ENCODE measurements around the gene OSBPL3.

OSBPL3 gene

DNA sequence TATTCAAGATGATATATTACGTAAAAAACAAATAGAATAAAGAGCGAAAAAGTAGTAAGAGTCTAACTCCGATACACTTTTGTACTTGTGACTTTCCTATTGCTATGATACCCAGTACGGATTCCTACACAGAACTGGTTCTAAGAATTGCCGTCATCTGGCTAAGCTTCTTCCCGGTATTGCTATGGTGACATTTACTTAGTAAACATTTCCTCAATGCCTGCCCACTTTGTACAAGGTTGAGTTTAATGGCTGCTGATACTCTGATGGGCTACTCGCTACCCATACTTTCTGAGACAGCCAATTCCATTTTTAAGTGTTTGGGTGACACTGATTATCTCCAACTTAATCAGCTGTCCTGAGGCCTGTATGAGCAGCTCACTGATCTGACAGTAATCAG lies 55.6 kb downstream of the OSBPL3 start:
- no peak for ATAC-seq
- H3K4me3 Mint-ChIP-seq, result no peak overlapping the region
- H3K9me3 Mint-ChIP-seq, result no peaks in the 10 kb centered on the region
- H3K27ac Mint-ChIP-seq, result no peak overlapping the region
- no peaks in the 10 kb centered on the region for H3K27me3 Mint-ChIP-seq
- no peaks in the 10 kb centered on the region for H3K36me3 Mint-ChIP-seq
- H3K4me1 Mint-ChIP-seq, result peaks cover 63% of the 10 kb centered on the region

DNA sequence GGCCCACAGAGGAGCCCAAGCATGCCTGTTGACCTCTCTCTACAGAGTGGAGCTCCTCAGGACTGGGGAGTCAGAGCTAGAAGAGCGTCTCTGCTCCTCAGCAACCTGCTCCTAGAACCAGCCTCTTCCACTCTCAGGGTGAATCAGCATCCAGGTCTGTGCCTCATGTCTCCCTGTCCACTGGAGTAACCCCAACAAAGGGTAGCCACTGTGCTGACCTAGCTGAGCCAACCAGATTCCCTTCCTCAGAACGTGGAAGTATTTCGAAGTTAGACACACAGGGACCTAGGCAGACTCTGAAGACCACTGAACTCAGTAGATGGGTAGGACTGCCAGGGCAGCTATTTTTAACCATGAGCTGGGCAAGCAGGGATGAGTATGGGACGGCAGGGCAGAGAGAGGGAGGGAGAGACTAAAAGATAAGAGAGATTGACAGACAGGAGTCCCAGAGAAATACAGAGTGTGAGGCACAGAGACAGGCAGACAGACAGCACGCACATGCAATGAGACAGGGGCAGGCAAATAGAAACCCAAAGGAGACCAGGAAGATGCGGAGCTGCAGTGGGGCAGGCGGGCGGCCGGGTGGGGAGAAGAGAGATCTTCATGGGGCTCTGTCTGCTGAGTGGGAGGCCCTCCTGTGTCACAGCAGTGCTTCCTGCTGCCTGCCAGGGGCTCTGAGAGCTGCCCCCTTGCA lies 56.7 kb downstream of the OSBPL3 start:
- Mint-ChIP-seq H3K27ac (peak overlapping the region; percentile 60), H3K4me1 (peaks cover 69% of the 10 kb centered on the region), H3K4me3 (no peak overlapping the region), H3K27me3 (no peaks in the 10 kb centered on the region), H3K9me3 (no peaks in the 10 kb centered on the region), H3K36me3 (no peaks in the 10 kb centered on the region)
- no peak for ATAC-seq

GRCh38 chr7:24922099-24922773 lies 57.7 kb downstream of the OSBPL3 start:
- H3K4me3 Mint-ChIP-seq, result no peak overlapping the region
- H3K27ac Mint-ChIP-seq, result peak overlapping the region; percentile 60

DNA sequence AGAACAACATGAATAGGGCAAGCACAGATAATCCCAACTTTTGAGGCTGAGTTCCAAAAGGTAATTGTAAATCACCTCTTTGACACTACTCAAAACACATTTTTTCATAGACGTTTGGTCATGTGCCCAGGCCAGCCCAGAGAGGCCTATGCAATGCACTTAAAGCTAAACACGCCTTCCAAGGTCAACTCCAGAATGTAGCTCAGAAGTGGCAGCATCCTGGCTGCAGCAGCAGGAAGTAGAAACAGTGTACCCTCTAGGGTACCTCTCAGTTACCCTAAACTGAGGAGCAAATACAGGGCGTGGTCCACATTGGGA lies 58.7 kb downstream of the OSBPL3 start:
- no peak for ATAC-seq
- H3K4me3 Mint-ChIP-seq, result no peak overlapping the region
- no peaks in the 10 kb centered on the region for H3K9me3 Mint-ChIP-seq
- no peaks in the 10 kb centered on the region for H3K27me3 Mint-ChIP-seq
- peak overlapping the region; percentile 60 for H3K27ac Mint-ChIP-seq
- peaks cover 4% of the 10 kb centered on the region for H3K36me3 Mint-ChIP-seq
- H3K4me1 Mint-ChIP-seq, result peaks cover 78% of the 10 kb centered on the region

More at GRCh38 chr7:24922099-24922773, 57.7 kb downstream of the OSBPL3 start:
- ATAC-seq, result no peak
- Mint-ChIP-seq H3K27me3 (no peaks in the 10 kb centered on the region), H3K4me1 (peaks cover 75% of the 10 kb centered on the region), H3K9me3 (no peaks in the 10 kb centered on the region), H3K36me3 (no peaks in the 10 kb centered on the region)

GRCh38 chr7:24920451-24921361 lies 59.3 kb downstream of the OSBPL3 start:
- Mint-ChIP-seq H3K9me3 (no peaks in the 10 kb centered on the region), H3K36me3 (peaks cover 6% of the 10 kb centered on the region), H3K4me1 (peaks cover 82% of the 10 kb centered on the region), H3K27me3 (no peaks in the 10 kb centered on the region), H3K27ac (peak overlapping the region; percentile 60), H3K4me3 (no peak overlapping the region)
- ATAC-seq, result no peak

DNA sequence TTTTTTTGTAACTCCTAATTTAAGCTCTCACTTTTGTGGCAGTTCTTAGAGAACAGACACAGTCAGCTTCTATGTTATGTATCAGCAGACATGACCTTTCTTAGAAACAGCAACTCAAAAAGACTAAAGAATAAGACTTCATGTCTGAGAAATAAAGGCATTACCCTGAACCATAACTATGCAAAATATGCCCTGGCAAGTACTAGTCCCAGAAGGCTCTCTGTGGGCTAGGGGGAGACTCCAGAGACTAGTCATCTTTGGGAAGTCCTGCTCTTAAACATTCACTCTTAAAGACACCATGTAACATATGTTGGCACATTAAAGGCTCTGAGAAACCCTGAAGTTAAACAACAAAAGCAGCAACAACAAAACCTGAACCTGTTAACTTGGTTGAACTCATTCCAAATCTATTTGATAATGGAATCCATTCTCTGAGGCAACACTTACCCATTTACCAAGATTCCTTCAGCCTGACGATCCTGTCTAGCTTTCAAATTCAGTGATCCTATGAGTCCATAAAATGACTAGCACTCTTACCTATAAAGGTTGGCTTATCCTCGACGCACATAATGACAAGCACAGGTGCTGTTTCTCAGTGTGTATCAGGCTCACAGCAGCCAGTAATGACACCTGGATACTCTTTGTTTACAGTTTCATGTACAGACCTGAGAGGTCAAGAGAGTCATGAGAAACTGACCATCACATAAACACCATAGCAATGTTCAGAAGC lies 62.3 kb downstream of the OSBPL3 start:
- peaks cover 10% of the 10 kb centered on the region for H3K36me3 Mint-ChIP-seq
- no peaks in the 10 kb centered on the region for H3K27me3 Mint-ChIP-seq
- ATAC-seq, result peak; percentile 69
- no peaks in the 10 kb centered on the region for H3K9me3 Mint-ChIP-seq
- H3K27ac Mint-ChIP-seq, result peak overlapping the region; percentile 71
- no peak overlapping the region for H3K4me3 Mint-ChIP-seq
- H3K4me1 Mint-ChIP-seq, result peaks cover 97% of the 10 kb centered on the region

GRCh38 chr7:24916463-24917040 lies 63.4 kb downstream of the OSBPL3 start:
- H3K4me1 Mint-ChIP-seq, result peaks cover 97% of the 10 kb centered on the region
- peak overlapping the region; percentile 71 for H3K27ac Mint-ChIP-seq
- peaks cover 10% of the 10 kb centered on the region for H3K36me3 Mint-ChIP-seq
- no peaks in the 10 kb centered on the region for H3K9me3 Mint-ChIP-seq
- no peak for ATAC-seq
- H3K4me3 Mint-ChIP-seq, result peak overlapping the region; percentile 2
- no peaks in the 10 kb centered on the region for H3K27me3 Mint-ChIP-seq

DNA sequence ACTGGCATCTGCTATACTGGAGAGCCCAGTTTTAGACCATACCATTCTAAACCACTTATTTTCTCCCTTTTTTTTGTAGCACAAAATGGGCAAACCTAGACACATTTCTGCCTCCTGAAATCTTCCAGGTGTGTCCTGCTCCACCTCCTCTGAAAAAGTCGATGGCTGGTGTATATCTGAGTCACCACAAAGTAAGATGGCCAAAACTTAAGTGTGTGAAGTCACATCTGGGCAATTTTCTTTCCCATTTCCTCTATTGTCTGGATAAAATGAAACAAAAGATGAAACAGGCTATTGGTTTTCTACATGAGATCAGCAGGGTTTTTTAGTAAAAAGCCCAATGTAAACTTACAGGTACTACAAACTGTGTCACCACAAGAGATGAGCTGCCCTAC lies 65.5 kb downstream of the OSBPL3 start:
- peak overlapping the region; percentile 71 for H3K27ac Mint-ChIP-seq
- H3K4me1 Mint-ChIP-seq, result peaks cover 96% of the 10 kb centered on the region
- H3K4me3 Mint-ChIP-seq, result no peak overlapping the region
- no peaks in the 10 kb centered on the region for H3K9me3 Mint-ChIP-seq
- peaks cover 10% of the 10 kb centered on the region for H3K36me3 Mint-ChIP-seq
- ATAC-seq, result peak; percentile 62
- H3K27me3 Mint-ChIP-seq, result no peaks in the 10 kb centered on the region

GRCh38 chr7:24913801-24914464 lies 66.0 kb downstream of the OSBPL3 start:
- H3K36me3 Mint-ChIP-seq, result peaks cover 10% of the 10 kb centered on the region
- peaks cover 91% of the 10 kb centered on the region for H3K4me1 Mint-ChIP-seq
- H3K27ac Mint-ChIP-seq, result peak overlapping the region; percentile 71
- H3K4me3 Mint-ChIP-seq, result no peak overlapping the region
- no peaks in the 10 kb centered on the region for H3K27me3 Mint-ChIP-seq
- ATAC-seq, result no peak
- H3K9me3 Mint-ChIP-seq, result no peaks in the 10 kb centered on the region

GRCh38 chr7:24912874-24913514 lies 67.0 kb downstream of the OSBPL3 start:
- Mint-ChIP-seq H3K27ac (peak overlapping the region; percentile 71), H3K4me3 (no peak overlapping the region), H3K36me3 (peaks cover 10% of the 10 kb centered on the region), H3K9me3 (no peaks in the 10 kb centered on the region), H3K27me3 (no peaks in the 10 kb centered on the region), H3K4me1 (peaks cover 81% of the 10 kb centered on the region)
- ATAC-seq, result no peak

DNA sequence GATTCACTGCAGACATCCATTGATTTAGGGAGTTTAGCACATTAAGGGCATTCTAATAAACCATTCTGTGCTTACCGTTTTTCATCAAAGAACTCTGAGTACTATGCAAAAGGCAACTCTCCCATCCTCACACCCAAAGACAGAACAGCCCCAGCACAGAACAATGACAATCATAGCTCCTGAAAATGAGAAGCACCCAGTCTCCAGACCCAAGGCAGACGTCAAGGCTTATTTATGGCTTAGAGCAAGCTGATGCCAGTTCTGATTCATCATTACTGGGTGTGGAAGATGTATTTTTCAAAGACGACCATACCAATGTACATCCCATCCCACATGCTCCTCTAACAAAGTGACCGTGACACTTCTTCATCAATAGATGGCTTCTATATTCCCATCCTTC lies 67.6 kb downstream of the OSBPL3 start:
- Mint-ChIP-seq H3K27ac (peak overlapping the region; percentile 71), H3K4me3 (no peak overlapping the region), H3K9me3 (no peaks in the 10 kb centered on the region), H3K36me3 (peaks cover 10% of the 10 kb centered on the region), H3K27me3 (no peaks in the 10 kb centered on the region), H3K4me1 (peaks cover 76% of the 10 kb centered on the region)
- no peak for ATAC-seq

DNA sequence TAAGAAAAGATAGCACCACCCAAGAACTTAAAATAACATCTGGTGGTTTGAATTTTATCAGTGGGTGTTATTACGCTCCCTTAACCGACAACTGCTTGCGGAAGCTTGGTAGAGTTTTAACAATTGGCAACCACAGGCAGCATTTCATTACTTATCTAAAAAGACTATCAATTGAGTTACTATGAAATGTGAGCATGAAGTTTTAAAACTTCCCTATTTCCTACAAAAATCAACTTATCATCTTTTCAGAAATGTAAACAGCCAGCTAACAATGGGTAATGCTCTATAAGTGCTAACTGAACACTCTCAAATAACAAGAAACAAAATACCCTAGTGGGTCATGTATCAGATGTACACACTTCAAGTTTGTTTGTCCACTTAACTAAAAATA lies 68.8 kb downstream of the OSBPL3 start:
- peak; percentile 80 for ATAC-seq
- Mint-ChIP-seq H3K9me3 (no peaks in the 10 kb centered on the region), H3K27ac (peak overlapping the region; percentile 89), H3K4me3 (no peak overlapping the region), H3K36me3 (peaks cover 5% of the 10 kb centered on the region), H3K4me1 (peaks cover 63% of the 10 kb centered on the region), H3K27me3 (no peaks in the 10 kb centered on the region)

GRCh38 chr7:24910551-24911212 lies 69.3 kb downstream of the OSBPL3 start:
- ATAC-seq, result no peak
- Mint-ChIP-seq H3K27ac (peak overlapping the region; percentile 89), H3K36me3 (peaks cover 4% of the 10 kb centered on the region), H3K4me1 (peaks cover 58% of the 10 kb centered on the region), H3K27me3 (no peaks in the 10 kb centered on the region), H3K4me3 (peak overlapping the region; percentile 42), H3K9me3 (no peaks in the 10 kb centered on the region)

All from stimulated activated memory B cell treated with anti-CD40 and anti-IgM and Interleukin-4, amounts not matched to agents 10 μg/mL and 1 μg/mL and 100 μg/mL, for 72 hours (primary cell).